OCI-LY3 (cell line): ENCODE measurements around the gene SCML2.
A peak's percentile ranks its signal among the peaks of the same experiment; 100 is the strongest.

Experiments used
- H2AFZ ChIP-seq: fragments of 200-600, 300-600 bp; shearing (Covaris generic); 2 replicates; pipeline ENCODE4 v1.6.0; 2014; ENCODE audit warnings: antibody characterized with exemption, low read depth, low read length
- H3K27ac ChIP-seq: fragments of 200-600, 300-600 bp; sonication (generic); 2 replicates; pipeline ENCODE4 v1.5.1; 2014; ENCODE audit warnings: mild to moderate bottlenecking, low read length, moderate library complexity, mixed read lengths
- H3K27me3 ChIP-seq: fragments of 200-600, 300-600 bp; sonication (generic); 2 replicates; pipeline ENCODE4 v1.6.1; 2014; ENCODE audit warnings: low read depth, low read length, mixed read lengths
- H3K36me3 ChIP-seq: fragments of 200-600, 300-600 bp; sonication (generic); replicated peaks from 2 replicates; pipeline ENCODE3; 2014; ENCODE audit warnings: low read depth, low read length, mixed read lengths
- H3K4me1 ChIP-seq: fragments of 300-600, 200-600 bp; sonication (generic); 2 replicates; pipeline ENCODE4 v1.6.1; 2014; ENCODE audit warnings: low read length, mixed read lengths
- H3K4me2 ChIP-seq: fragments of 200-600, 300-600 bp; sonication (generic); 2 replicates; pipeline ENCODE4 v1.6.1; 2014; ENCODE audit warnings: low read length, mixed read lengths
- H3K4me3 ChIP-seq: fragments of 300-600, 200-600 bp; sonication (generic); 2 replicates; pipeline ENCODE4 v1.5.1; 2014; ENCODE audit warnings: antibody characterized with exemption, mild to moderate bottlenecking, low read length, moderate library complexity
- H3K79me2 ChIP-seq: fragments of 300-600, 200-600 bp; shearing (Covaris generic); 2 replicates; pipeline ENCODE4 v1.6.1; 2014; ENCODE audit warnings: mild to moderate bottlenecking, low read length, mixed read lengths
- H3K9ac ChIP-seq: fragments of 300-600, 200-600 bp; shearing (Covaris generic); 2 replicates; pipeline ENCODE4 v1.6.0; 2014; ENCODE audit warnings: mild to moderate bottlenecking, low read length, moderate library complexity
- H3K9me3 ChIP-seq: fragments of 200-600, 300-600 bp; shearing (Covaris generic); 2 replicates; pipeline ENCODE4 v1.6.1; 2014; ENCODE audit warnings: low read length, mixed read lengths; ENCODE audit not compliant: insufficient read depth
- H4K20me1 ChIP-seq: fragments of 200-600, 300-600 bp; sonication (generic); 2 replicates; pipeline ENCODE4 v1.6.1; 2016; ENCODE audit warnings: low read length, mixed read lengths; ENCODE audit not compliant: insufficient read depth
- EZH2phosphoT487 ChIP-seq: fragments of 200-600 bp; shearing (Covaris generic); IDR thresholded peaks from 2 replicates; pipeline ENCODE4 v1.6.1; 2018; ENCODE audit warnings: antibody characterized with exemption, mixed run types, low read depth
- TF ChIP-seq, protein P1 (sequence below): fragments of 200-600, 300-600 bp; sonication (generic); IDR thresholded peaks from 2 replicates; pipeline ENCODE4 v1.5.1; 2014; ENCODE audit warnings: antibody characterized with exemption, low read length, low read depth

Gene SCML2

DNA sequence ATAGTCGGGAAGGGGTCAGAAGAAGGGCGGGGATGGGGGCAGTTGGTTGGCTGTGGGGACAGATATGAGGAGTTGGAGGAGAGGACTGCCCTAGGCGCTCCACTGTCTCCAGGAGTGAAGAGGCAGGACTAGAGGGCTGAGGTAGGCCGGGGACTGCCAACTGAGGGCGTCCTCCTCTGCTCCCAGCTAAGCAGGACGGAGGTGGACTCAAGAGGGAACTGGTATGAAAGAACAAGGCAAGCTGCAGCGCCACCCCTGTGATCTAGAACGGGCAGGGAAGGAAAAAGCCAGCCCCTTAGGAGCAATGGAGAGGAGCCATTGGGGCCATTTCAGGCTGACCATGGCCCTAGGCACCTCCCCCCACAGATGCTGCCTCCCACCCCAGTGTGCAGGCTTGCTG, 147.8 kb downstream of the SCML2 start:
- Histone ChIP-seq H3K27ac (no peak overlapping the region), H3K4me2 (no peak overlapping the region), H2AFZ (no peak overlapping the region), H3K4me1 (no peaks in the 10 kb centered on the region), H3K9ac (no peak overlapping the region), H3K4me3 (no peak overlapping the region), H3K79me2 (no peaks in the 10 kb centered on the region), H3K27me3 (no peaks in the 10 kb centered on the region), H3K9me3 (no peaks in the 10 kb centered on the region), H3K36me3 (no peaks in the 10 kb centered on the region), H4K20me1 (no peaks in the 10 kb centered on the region)
- TF ChIP-seq, protein P1, sequence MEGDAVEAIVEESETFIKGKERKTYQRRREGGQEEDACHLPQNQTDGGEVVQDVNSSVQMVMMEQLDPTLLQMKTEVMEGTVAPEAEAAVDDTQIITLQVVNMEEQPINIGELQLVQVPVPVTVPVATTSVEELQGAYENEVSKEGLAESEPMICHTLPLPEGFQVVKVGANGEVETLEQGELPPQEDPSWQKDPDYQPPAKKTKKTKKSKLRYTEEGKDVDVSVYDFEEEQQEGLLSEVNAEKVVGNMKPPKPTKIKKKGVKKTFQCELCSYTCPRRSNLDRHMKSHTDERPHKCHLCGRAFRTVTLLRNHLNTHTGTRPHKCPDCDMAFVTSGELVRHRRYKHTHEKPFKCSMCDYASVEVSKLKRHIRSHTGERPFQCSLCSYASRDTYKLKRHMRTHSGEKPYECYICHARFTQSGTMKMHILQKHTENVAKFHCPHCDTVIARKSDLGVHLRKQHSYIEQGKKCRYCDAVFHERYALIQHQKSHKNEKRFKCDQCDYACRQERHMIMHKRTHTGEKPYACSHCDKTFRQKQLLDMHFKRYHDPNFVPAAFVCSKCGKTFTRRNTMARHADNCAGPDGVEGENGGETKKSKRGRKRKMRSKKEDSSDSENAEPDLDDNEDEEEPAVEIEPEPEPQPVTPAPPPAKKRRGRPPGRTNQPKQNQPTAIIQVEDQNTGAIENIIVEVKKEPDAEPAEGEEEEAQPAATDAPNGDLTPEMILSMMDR: no peak
- TF ChIP-seq EZH2phosphoT487: no peak

DNA sequence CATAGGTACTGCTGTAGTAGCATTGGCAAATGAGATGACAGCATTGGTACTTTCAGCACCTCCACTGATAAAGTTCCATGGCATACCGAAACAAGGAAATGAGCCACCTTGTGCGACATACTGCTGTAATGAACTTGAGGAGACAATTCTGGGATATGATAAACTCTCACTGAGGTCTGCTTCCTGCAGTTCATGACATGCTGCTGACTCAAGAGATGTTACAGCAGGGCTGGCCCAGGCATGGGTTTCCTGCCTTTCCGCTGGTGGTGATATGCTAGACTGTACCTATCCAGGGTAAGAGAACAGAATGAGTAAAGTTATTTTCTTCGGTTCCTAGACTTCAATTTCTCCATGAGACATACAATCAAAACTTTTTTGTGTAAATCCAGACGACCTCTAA, 150.9 kb downstream of the SCML2 start:
- no peaks in the 10 kb centered on the region for H3K36me3 ChIP-seq
- no peak overlapping the region for H2AFZ ChIP-seq
- TF ChIP-seq EZH2phosphoT487: no peak
- TF ChIP-seq, protein P1: no peak
- no peaks in the 10 kb centered on the region for H3K9me3 ChIP-seq
- no peak overlapping the region for H3K27ac ChIP-seq
- no peak overlapping the region for H3K4me2 ChIP-seq
- no peaks in the 10 kb centered on the region for H3K27me3 ChIP-seq
- no peak overlapping the region for H3K4me3 ChIP-seq
- H3K4me1 ChIP-seq: no peaks in the 10 kb centered on the region
- H4K20me1 ChIP-seq: no peaks in the 10 kb centered on the region
- H3K79me2 ChIP-seq: no peaks in the 10 kb centered on the region
- H3K9ac ChIP-seq: no peak overlapping the region

DNA sequence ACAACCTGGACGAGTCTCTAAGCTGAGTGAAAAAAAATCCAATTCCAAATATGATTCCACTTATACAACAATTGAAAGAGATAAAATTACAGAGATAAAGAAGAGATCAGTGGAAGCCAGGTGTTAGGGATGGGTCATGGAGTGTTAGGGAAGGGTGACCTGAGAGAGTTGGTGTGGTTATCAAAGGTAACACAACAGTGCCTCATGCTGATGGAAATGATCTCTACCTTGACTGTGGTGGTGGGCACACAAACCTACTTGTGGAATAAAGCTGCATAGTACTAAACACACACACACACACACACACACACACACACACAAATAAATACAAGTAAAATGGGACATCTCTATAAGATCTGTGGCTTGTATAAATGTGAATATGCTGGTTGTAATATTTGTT, 159.8 kb downstream of the SCML2 start:
- H3K27me3 ChIP-seq: no peaks in the 10 kb centered on the region
- H3K9me3 ChIP-seq: no peaks in the 10 kb centered on the region
- H3K27ac ChIP-seq: no peak overlapping the region
- no peak for TF ChIP-seq EZH2phosphoT487
- TF ChIP-seq, protein P1: peak; percentile 31
- H3K4me3 ChIP-seq: no peak overlapping the region
- no peaks in the 10 kb centered on the region for H3K4me1 ChIP-seq
- no peaks in the 10 kb centered on the region for H3K79me2 ChIP-seq
- H2AFZ ChIP-seq: no peak overlapping the region
- H3K36me3 ChIP-seq: no peaks in the 10 kb centered on the region
- no peaks in the 10 kb centered on the region for H4K20me1 ChIP-seq
- no peak overlapping the region for H3K4me2 ChIP-seq
- H3K9ac ChIP-seq: no peak overlapping the region
